H1 (cell line): Measurements from ENCODE around the gene PLEKHO1. TPM values are rescaled to one million over a fixed set of nuclear protein-coding genes. Genes with fewer than 3 reads are reported as not detected.

Source experiments
- BCL11A ChIP-seq, 2 experiments: IDR thresholded peaks; one replicate each; pipeline ENCODE4 v1.6.1; 2011; ENCODE audit warnings: low read depth in 2 of 2, low read length in 2 of 2, mild to moderate bottlenecking in 2 of 2
- BRCA1 ChIP-seq: IDR thresholded peaks from 2 replicates; pipeline ENCODE4 v1.6.1; 2012; ENCODE audit warnings: low read depth, low read length, improper control_type of control experiment
- CHD7 ChIP-seq: fragments of 300-600 bp; sonication (generic); IDR thresholded peaks from 2 replicates; pipeline ENCODE4 v1.7.1; 2012; ENCODE audit warnings: low read length, moderate library complexity, mild to moderate bottlenecking, inconsistent platforms; ENCODE audit not compliant: insufficient replicate concordance
- JUND ChIP-seq: IDR thresholded peaks from 2 replicates; pipeline ENCODE4 v1.6.1; 2011; ENCODE audit warnings: mild to moderate bottlenecking, improper control_type of control experiment, low read length
- KDM1A ChIP-seq: fragments of 200-600, 300-600 bp; sonication (generic); IDR thresholded peaks from 2 replicates; pipeline ENCODE4 v1.7.1; 2016; ENCODE audit warnings: mild to moderate bottlenecking, low read length, borderline replicate concordance
- PHF8 ChIP-seq: fragments of 200-600 bp; sonication (generic); conservative IDR thresholded peaks from 2 replicates; pipeline ENCODE4 v1.7.1; 2012; ENCODE audit warnings: low read depth, mild to moderate bottlenecking, inconsistent platforms, low read length, moderate library complexity
- SP2 ChIP-seq: IDR thresholded peaks from 2 replicates; pipeline ENCODE4 v1.6.1; 2012; ENCODE audit warnings: mild to moderate bottlenecking, low read length, inconsistent platforms
- SP4 ChIP-seq: IDR thresholded peaks from 2 replicates; pipeline ENCODE4 v1.6.1; 2012; ENCODE audit warnings: low read length, inconsistent platforms
- TAF1 ChIP-seq: IDR thresholded peaks from 2 replicates; pipeline ENCODE4 v1.6.1; 2011; ENCODE audit warnings: mild to moderate bottlenecking, low read depth, low read length
- USF2 ChIP-seq: IDR thresholded peaks from 2 replicates; pipeline ENCODE4 v1.6.1; 2011; ENCODE audit warnings: low read length, improper control_type of control experiment
- YY1 ChIP-seq: IDR thresholded peaks from 2 replicates; pipeline ENCODE4 v1.6.1; 2011; ENCODE audit warnings: low read depth, mild to moderate bottlenecking, low read length
- polyA plus RNA-seq, 7 experiments: library from polyadenylated mRNA; depleted of rRNA in 3 of 7; stranded (reverse) in 5 of 7; unstranded in 2 of 7; fragments of >200 nt in 5 of 7; fragments of 200-250 nt in 2 of 7; gene quantifications; 1 replicate in 5 of 7; 2 replicates in 1 of 7; 4 replicates in 1 of 7; pipeline versions ENCODE4 v1.2.1 to v1.2.3, GENCODE V29; 2011 to 2013; ENCODE audit warnings: missing spikeins in 2 of 7, mixed read lengths in 2 of 7
- total RNA-seq: library from RNA; stranded (reverse); fragmentation: NEBNext Ultra II Directional; extraction: Animal tissue kit (Norgen Biotek cat#: 25700); gene quantifications from 2 replicates; pipeline ENCODE4 v1.2.1, GENCODE V29; 2021

PLEKHO1 gene
- total and polyA plus RNA-seq, 2 of the 8 experiments (the other 6 are each of a cell fraction or from before 2014, with no cell fraction given): 23.2 to 37.0 TPM

GRCh38 chr1:150180474-150180873 is 30.8 kb downstream of the PLEKHO1 start (continued):
- TF ChIP-seq CHD7: no peak
- TF ChIP-seq KDM1A: no peak
- no peak for TF ChIP-seq YY1
- no peak for TF ChIP-seq PHF8
- TF ChIP-seq JUND: no peak
- TF ChIP-seq TAF1: no peak
- TF ChIP-seq SP4: no peak
- no peak for TF ChIP-seq BCL11A (IDR thresholded peaks at IDR 0.05; ENCODE audit: low read depth in 2 of 2, low read length in 2 of 2)
- no peak for TF ChIP-seq SP2
- TF ChIP-seq BRCA1: no peak
- no peak for TF ChIP-seq USF2
